Gastrocnemius medialis (tissue), 4 donors: Measurements from ENCODE around the gene SIRT7. TPM values are rescaled to one million over a fixed set of nuclear protein-coding genes. Genes with fewer than 3 reads are reported as not detected.

Source experiments
- ATAC-seq, 2 donors: fragments of 150-250 bp; one replicate each; pipeline ENCODE4 v1.9.1; 2016
- DNase-seq, 2 donors: peaks; one replicate each; pipeline ENCODE4 v3.0.0-alpha.2; 2019
- H3K27ac ChIP-seq, 4 donors: fragments of 200-600 bp; sonication (generic); 1 replicate in 1 of 4; 2 replicates in 3 of 4; pipeline ENCODE4 v1.5.1; 2016 to 2018; ENCODE audit warnings: mild to moderate bottlenecking in 2 of 4, moderate library complexity in 1 of 4
- H3K27me3 ChIP-seq, 3 donors: fragments of 200-600 bp; sonication (generic) in 2 of 3; 1 replicate in 1 of 3; 2 replicates in 2 of 3; pipeline versions ENCODE4 v1.5.1 to v1.6.0; 2016 to 2019; ENCODE audit warnings: mild to moderate bottlenecking in 1 of 3, moderate library complexity in 1 of 3
- H3K36me3 ChIP-seq, 2 donors: fragments of 200-600 bp; sonication (generic) in 1 of 2; one replicate each; pipeline ENCODE4 v1.5.1; 2017 to 2018
- H3K4me1 ChIP-seq, 2 donors: fragments of 200-600 bp; sonication (generic) in 1 of 2; one replicate each; pipeline ENCODE4 v1.5.1; 2016 to 2017; ENCODE audit warnings: mild to moderate bottlenecking in 2 of 2
- H3K4me3 ChIP-seq, 4 donors: fragments of 200-600 bp; sonication (generic) in 3 of 4; 1 replicate in 1 of 4; 2 replicates in 3 of 4; pipeline ENCODE4 v1.5.1; 2016 to 2019; ENCODE audit warnings: mild to moderate bottlenecking in 2 of 4
- H3K9me3 ChIP-seq, 3 donors: fragments of 200-600 bp; sonication (generic) in 2 of 3; 1 replicate in 1 of 3; 2 replicates in 2 of 3; pipeline ENCODE4 v1.5.1; 2016 to 2019
- CTCF ChIP-seq, 5 experiments: fragments of 450-650 bp in 3 of 5; fragments of 200-600 bp in 2 of 5; sonication (generic) in 2 of 5; IDR thresholded peaks in 4 of 5; conservative IDR thresholded peaks in 1 of 5; 1 replicate in 4 of 5; 2 replicates in 1 of 5; pipeline ENCODE4 v1.5.1; 2016 to 2019; ENCODE audit warnings: antibody characterized with exemption in 5 of 5, mild to moderate bottlenecking in 3 of 5, moderate library complexity in 3 of 5
- POLR2A ChIP-seq, 2 donors: fragments of 450-650 bp; IDR thresholded peaks; one replicate each; pipeline ENCODE4 v1.6.1; 2017; ENCODE audit warnings: antibody characterized with exemption in 2 of 2, mild to moderate bottlenecking in 2 of 2, moderate library complexity in 2 of 2
- in situ Hi-C, 4 donors: fragments of 200-750 bp; cut with MboI; loops; one replicate each; pipeline versions ENCODE4 v1.15.0 to v1.8.0; 2017; ENCODE audit warnings: low sequenced_read_pairs in 4 of 4
- intact Hi-C: fragments of 100-400 bp; cut with DNase I; formaldehyde crosslinking; loops from one replicate; pipeline ENCODE4 v1.15.1; 2023; ENCODE audit warnings: low total_unique reads
- total RNA-seq, 4 donors: library from RNA; depleted of rRNA; stranded (reverse); fragments of >200 nt; gene quantifications; one replicate each; pipeline versions ENCODE4 v1.1.0 to v1.2.3, GENCODE V29; 2016

The SIRT7 gene
- total RNA-seq, 4 donors from 2014 or later: 7.2 to 11.4 (median 8.3) TPM

GRCh38 chr17:81902653-81903414, 15.1 kb downstream of the SIRT7 start:
- Histone ChIP-seq H3K27me3 (no peaks in the 10 kb centered on the region), H3K4me1 (peaks cover 10 to 14% of the 10 kb centered on the region in 2 donors), H3K4me3 (peak overlapping the region in 2 of 4 donors; percentile 27 to 44), H3K9me3 (no peaks in the 10 kb centered on the region), H3K27ac (no peak overlapping the region), H3K36me3 (peaks cover 0 to 27% of the 10 kb centered on the region in 2 donors)
- no peak for DNase-seq
- no peak for ATAC-seq
- TF ChIP-seq POLR2A (IDR thresholded peaks at IDR 0.05) (no peak), CTCF (IDR thresholded peaks at IDR 0.05 in 4 of 5, conservative IDR thresholded peaks at IDR 0.05 in 1 of 5) (no peak)
- intact Hi-C loops: no loop called here
- in situ Hi-C loops: no loop called here

GRCh38 chr17:81902023-81902652, 15.8 kb downstream of the SIRT7 start, which contains the start of gene NPB:
TSS of gene NPB (plus strand) at chr17:81902238. CDS start at chr17:81902278, 40 bp downstream.
- DNase-seq (no peak), ATAC-seq (peak; percentile 31 to 42)
- no peaks in the 10 kb centered on the region for H3K9me3 ChIP-seq
- in situ Hi-C loops (no loop called here), intact Hi-C loops (no loop called here)
- TF ChIP-seq POLR2A (IDR thresholded peaks at IDR 0.05): no peak
- no peak for TF ChIP-seq CTCF (IDR thresholded peaks at IDR 0.05 in 4 of 5, conservative IDR thresholded peaks at IDR 0.05 in 1 of 5)
- H3K36me3 ChIP-seq: peaks cover 0 to 34% of the 10 kb centered on the region in 2 donors
- H3K27ac ChIP-seq: no peak within 1 kb of the TSS
- H3K27me3 ChIP-seq: no peaks in the 10 kb centered on the region
- H3K4me1 ChIP-seq: peaks cover 5 to 8% of the 10 kb centered on the region in 2 donors
- H3K4me3 ChIP-seq: peak within 1 kb of the TSS in 3 of 4 donors; percentile 23 to 44 (median 36)

GRCh38 chr17:81901167-81902022, 16.6 kb downstream of the SIRT7 start:
- no peak for DNase-seq
- Histone ChIP-seq H3K36me3 (peaks cover 0 to 36% of the 10 kb centered on the region in 2 donors), H3K4me1 (peaks cover 0 to 3% of the 10 kb centered on the region in 2 donors), H3K27ac (no peak overlapping the region), H3K27me3 (no peaks in the 10 kb centered on the region), H3K9me3 (no peaks in the 10 kb centered on the region), H3K4me3 (peak overlapping the region in 3 of 4 donors; percentile 23 to 44 (median 36))
- in situ Hi-C loops: no loop called here
- intact Hi-C loops: no loop called here
- no peak for TF ChIP-seq CTCF (IDR thresholded peaks at IDR 0.05 in 4 of 5, conservative IDR thresholded peaks at IDR 0.05 in 1 of 5)
- no peak for TF ChIP-seq POLR2A (IDR thresholded peaks at IDR 0.05)
- ATAC-seq: no peak

GRCh38 chr17:81900181-81900820, 17.7 kb downstream of the SIRT7 start:
- H3K27ac ChIP-seq: no peak overlapping the region
- TF ChIP-seq POLR2A (IDR thresholded peaks at IDR 0.05) (no peak), CTCF (IDR thresholded peaks at IDR 0.05 in 4 of 5, conservative IDR thresholded peaks at IDR 0.05 in 1 of 5) (no peak)
- H3K9me3 ChIP-seq: no peaks in the 10 kb centered on the region
- H3K4me1 ChIP-seq: peaks cover 0 to 3% of the 10 kb centered on the region in 2 donors
- no peaks in the 10 kb centered on the region for H3K27me3 ChIP-seq
- intact Hi-C loops: no loop called here
- no peak overlapping the region for H3K4me3 ChIP-seq
- in situ Hi-C loops: no loop called here
- DNase-seq: no peak
- H3K36me3 ChIP-seq: peaks cover 0 to 36% of the 10 kb centered on the region in 2 donors
- ATAC-seq: no peak
